ENCODE data around the gene OR2H1.

The OR2H1 gene

DNA sequence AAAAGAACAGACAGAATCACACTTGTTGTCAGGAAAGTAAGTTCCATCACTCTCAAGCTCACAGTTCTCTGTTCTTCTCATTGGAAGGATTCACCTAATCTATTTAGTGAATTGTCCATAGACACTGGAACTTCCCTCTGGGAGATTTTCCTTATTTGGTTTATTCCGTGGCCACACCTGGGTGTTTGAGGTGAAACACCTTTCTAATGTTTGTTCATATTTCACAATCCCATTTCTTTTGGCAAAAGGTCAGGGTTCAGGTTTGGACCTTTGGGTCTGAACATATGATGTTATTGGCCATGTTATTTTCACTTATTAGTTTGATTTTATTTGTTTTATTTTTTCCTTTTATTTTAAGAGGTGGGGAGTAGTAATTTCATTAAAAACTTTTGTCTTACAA is 26.8 kb downstream of the OR2H1 start:
- no peak for ATAC-seq (ENCODE audit: insufficient read depth, low read depth)

DNA sequence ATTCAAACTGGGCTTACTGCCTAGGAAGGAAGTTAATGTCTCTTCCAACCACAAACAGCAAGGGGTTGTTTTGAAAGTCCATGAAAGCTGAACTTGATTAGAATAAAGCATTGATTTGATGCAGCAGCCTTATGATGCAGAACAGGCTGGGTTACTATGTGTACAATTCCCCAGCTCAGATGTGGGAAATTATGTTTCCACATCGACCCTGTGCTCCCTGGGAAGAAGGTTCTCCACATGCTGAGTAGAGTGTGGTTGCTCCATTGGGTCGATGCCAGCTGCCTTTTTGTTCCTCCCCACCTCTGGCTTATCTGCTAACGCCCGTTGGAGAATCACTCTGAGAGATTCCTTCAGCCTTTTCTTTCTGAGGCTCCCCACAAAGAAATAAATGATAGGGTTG is 29.6 kb downstream of the OR2H1 start:
- Histone ChIP-seq H3K36me3 (ENCODE audit: insufficient read depth, low read length) (no peaks in the 10 kb centered on the region), H3K4me2 (ENCODE audit: insufficient read depth, low read length) (no peak overlapping the region), H3K9me3 (ENCODE audit: insufficient read depth, low read length, severe bottlenecking) (no peaks in the 10 kb centered on the region), H3K9ac (ENCODE audit: low read depth, low read length) (no peak overlapping the region), H4K20me1 (ENCODE audit: insufficient read depth, low read length) (no peaks in the 10 kb centered on the region; the same call in 1 of the 2 replicates), H3K79me2 (ENCODE audit: insufficient read depth, low read length) (no peaks in the 10 kb centered on the region), H2AFZ (ENCODE audit: low read depth, low read length) (no peak overlapping the region), H3K27me3 (ENCODE audit: insufficient read depth, low read length, poor library complexity) (no peaks in the 10 kb centered on the region), H3K27ac (ENCODE audit: low read length) (no peak overlapping the region), H3K4me1 (ENCODE audit: insufficient read depth, low read length) (no peaks in the 10 kb centered on the region), H3K4me3 (ENCODE audit: low read depth in 1 of 2, low read length in 2 of 2) (no peak overlapping the region)
- TF ChIP-seq, protein P1, sequence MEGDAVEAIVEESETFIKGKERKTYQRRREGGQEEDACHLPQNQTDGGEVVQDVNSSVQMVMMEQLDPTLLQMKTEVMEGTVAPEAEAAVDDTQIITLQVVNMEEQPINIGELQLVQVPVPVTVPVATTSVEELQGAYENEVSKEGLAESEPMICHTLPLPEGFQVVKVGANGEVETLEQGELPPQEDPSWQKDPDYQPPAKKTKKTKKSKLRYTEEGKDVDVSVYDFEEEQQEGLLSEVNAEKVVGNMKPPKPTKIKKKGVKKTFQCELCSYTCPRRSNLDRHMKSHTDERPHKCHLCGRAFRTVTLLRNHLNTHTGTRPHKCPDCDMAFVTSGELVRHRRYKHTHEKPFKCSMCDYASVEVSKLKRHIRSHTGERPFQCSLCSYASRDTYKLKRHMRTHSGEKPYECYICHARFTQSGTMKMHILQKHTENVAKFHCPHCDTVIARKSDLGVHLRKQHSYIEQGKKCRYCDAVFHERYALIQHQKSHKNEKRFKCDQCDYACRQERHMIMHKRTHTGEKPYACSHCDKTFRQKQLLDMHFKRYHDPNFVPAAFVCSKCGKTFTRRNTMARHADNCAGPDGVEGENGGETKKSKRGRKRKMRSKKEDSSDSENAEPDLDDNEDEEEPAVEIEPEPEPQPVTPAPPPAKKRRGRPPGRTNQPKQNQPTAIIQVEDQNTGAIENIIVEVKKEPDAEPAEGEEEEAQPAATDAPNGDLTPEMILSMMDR (IDR thresholded peaks at IDR 0.05; ENCODE audit: borderline replicate concordance, extremely low read depth, low read length, poor library complexity, severe bottlenecking): no peak
- TF ChIP-seq EZH2 (IDR thresholded peaks at IDR 0.05; ENCODE audit: borderline replicate concordance, low read depth, low read length, severe bottlenecking): no peak
- DNase-seq (no peak), ATAC-seq (ENCODE audit: insufficient read depth, low read depth) (no peak)

More for the DNA sequence above, 26.8 kb downstream of the OR2H1 start:
- Histone ChIP-seq H3K36me3 (ENCODE audit: insufficient read depth, low read length) (no peaks in the 10 kb centered on the region), H2AFZ (ENCODE audit: low read depth, low read length) (no peak overlapping the region), H3K4me2 (ENCODE audit: insufficient read depth, low read length) (no peak overlapping the region), H3K9ac (ENCODE audit: low read depth, low read length) (no peak overlapping the region), H3K9me3 (ENCODE audit: insufficient read depth, low read length, severe bottlenecking) (no peaks in the 10 kb centered on the region), H3K4me3 (ENCODE audit: low read depth in 1 of 2, low read length in 2 of 2) (no peak overlapping the region), H3K4me1 (ENCODE audit: insufficient read depth, low read length) (no peaks in the 10 kb centered on the region), H3K27ac (ENCODE audit: low read length) (no peak overlapping the region), H4K20me1 (ENCODE audit: insufficient read depth, low read length) (no peaks in the 10 kb centered on the region), H3K27me3 (ENCODE audit: insufficient read depth, low read length, poor library complexity) (no peaks in the 10 kb centered on the region), H3K79me2 (ENCODE audit: insufficient read depth, low read length) (no peaks in the 10 kb centered on the region)
- TF ChIP-seq, protein P1 (IDR thresholded peaks at IDR 0.05; ENCODE audit: borderline replicate concordance, extremely low read depth, low read length, poor library complexity, severe bottlenecking): no peak
- no peak for TF ChIP-seq EZH2 (IDR thresholded peaks at IDR 0.05; ENCODE audit: borderline replicate concordance, low read depth, low read length, severe bottlenecking)
- no peak for DNase-seq

DNA sequence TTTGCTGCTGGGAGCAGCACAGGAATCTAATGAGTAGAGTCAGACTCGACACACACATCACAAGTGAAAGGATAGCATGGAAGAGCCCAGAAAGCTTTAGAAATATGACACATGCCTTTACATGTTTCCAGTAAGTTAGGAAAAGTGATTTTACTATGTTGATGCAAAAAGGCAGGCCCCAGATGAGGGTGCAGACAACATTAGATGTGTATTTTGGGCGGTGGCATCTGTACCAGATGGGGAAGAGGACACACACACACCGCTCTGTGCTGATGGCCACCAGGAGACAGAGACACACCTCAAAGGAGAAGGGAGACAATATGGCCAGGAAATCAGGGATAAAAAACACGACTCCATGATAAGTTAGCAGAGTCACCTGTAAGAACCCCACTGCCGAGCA is 30.2 kb downstream of the OR2H1 start:
- TF ChIP-seq EZH2 (IDR thresholded peaks at IDR 0.05; ENCODE audit: borderline replicate concordance, low read depth, low read length, severe bottlenecking): no peak
- DNase-seq (no peak), ATAC-seq (ENCODE audit: insufficient read depth, low read depth) (no peak)
- Histone ChIP-seq H3K27me3 (ENCODE audit: insufficient read depth, low read length, poor library complexity) (no peaks in the 10 kb centered on the region), H2AFZ (ENCODE audit: low read depth, low read length) (no peak overlapping the region), H3K27ac (ENCODE audit: low read length) (no peak overlapping the region), H3K36me3 (ENCODE audit: insufficient read depth, low read length) (no peaks in the 10 kb centered on the region), H3K4me2 (ENCODE audit: insufficient read depth, low read length) (no peak overlapping the region), H3K9me3 (ENCODE audit: insufficient read depth, low read length, severe bottlenecking) (no peaks in the 10 kb centered on the region), H3K4me1 (ENCODE audit: insufficient read depth, low read length) (no peaks in the 10 kb centered on the region), H3K79me2 (ENCODE audit: insufficient read depth, low read length) (no peaks in the 10 kb centered on the region), H4K20me1 (ENCODE audit: insufficient read depth, low read length) (no peaks in the 10 kb centered on the region; the same call in 1 of the 2 replicates), H3K4me3 (ENCODE audit: low read depth in 1 of 2, low read length in 2 of 2) (no peak overlapping the region), H3K9ac (ENCODE audit: low read depth, low read length) (no peak overlapping the region)

DNA sequence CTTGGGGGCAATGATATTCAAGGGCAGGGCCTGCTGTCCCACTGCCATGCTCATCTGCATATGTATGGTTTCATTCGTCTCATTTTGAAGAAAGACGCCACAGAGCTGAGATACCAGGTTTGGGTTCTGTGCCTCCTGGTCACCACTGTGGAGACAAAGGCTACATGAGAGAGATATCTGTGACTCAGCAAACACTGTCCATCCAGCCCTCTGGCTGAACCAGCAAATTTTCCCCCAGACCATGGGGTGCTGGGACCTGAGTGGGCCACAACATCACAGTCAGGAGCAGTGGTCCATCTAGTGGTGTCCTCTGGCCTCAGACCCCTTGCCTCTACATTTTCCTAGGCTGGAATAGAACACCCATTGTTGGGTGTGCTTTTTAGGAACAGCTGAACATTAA is 30.7 kb downstream of the OR2H1 start, which contains the start of gene MAS1L:
Gene MAS1L (minus strand): TSS at position 297 of the 400 bp plus-strand sequence. CDS start 54 bp downstream, at position 243.
- no peaks in the 10 kb centered on the region for H3K79me2 ChIP-seq (ENCODE audit: insufficient read depth, low read length)
- H3K36me3 ChIP-seq (ENCODE audit: insufficient read depth, low read length): no peaks in the 10 kb centered on the region
- no peak within 1 kb of the TSS for H3K9ac ChIP-seq (ENCODE audit: low read depth, low read length)
- H3K27ac ChIP-seq (ENCODE audit: low read length): no peak within 1 kb of the TSS
- no peak for ATAC-seq (ENCODE audit: insufficient read depth, low read depth)
- H2AFZ ChIP-seq (ENCODE audit: low read depth, low read length): no peak within 1 kb of the TSS
- H3K4me3 ChIP-seq (ENCODE audit: low read depth in 1 of 2, low read length in 2 of 2): no peak within 1 kb of the TSS
- H3K9me3 ChIP-seq (ENCODE audit: insufficient read depth, low read length, severe bottlenecking): no peaks in the 10 kb centered on the region
- TF ChIP-seq, protein P1 (IDR thresholded peaks at IDR 0.05; ENCODE audit: borderline replicate concordance, extremely low read depth, low read length, poor library complexity, severe bottlenecking): no peak
- TF ChIP-seq EZH2 (IDR thresholded peaks at IDR 0.05; ENCODE audit: borderline replicate concordance, low read depth, low read length, severe bottlenecking): no peak
- DNase-seq: no peak
- no peaks in the 10 kb centered on the region for H3K27me3 ChIP-seq (ENCODE audit: insufficient read depth, low read length, poor library complexity)
- H3K4me2 ChIP-seq (ENCODE audit: insufficient read depth, low read length): no peak within 1 kb of the TSS
- H4K20me1 ChIP-seq (ENCODE audit: insufficient read depth, low read length): no peaks in the 10 kb centered on the region; the same call in 1 of the 2 replicates
- H3K4me1 ChIP-seq (ENCODE audit: insufficient read depth, low read length): no peaks in the 10 kb centered on the region
